OCI-LY1 (cell line): ENCODE results near the gene FBXW2.
A peak's percentile ranks its signal among the peaks of the same experiment; 100 is the strongest.

Experiments used
- H2AFZ ChIP-seq: fragments of 200-600 bp; sonication (generic), shearing (Covaris generic); 2 replicates; pipeline ENCODE4 v1.6.0; 2014; ENCODE audit warnings: antibody characterized with exemption, mild to moderate bottlenecking, low read length
- H3F3A ChIP-seq: fragments of 200-600 bp; sonication (generic), shearing (Covaris generic); 2 replicates; pipeline ENCODE4 v1.6.0; 2014; ENCODE audit warnings: mild to moderate bottlenecking, antibody characterized with exemption, low read length, moderate library complexity; ENCODE audit not compliant: insufficient read depth
- H3K27ac ChIP-seq: fragments of 200-600 bp; sonication (generic); 2 replicates; pipeline ENCODE4 v1.5.1; 2014; ENCODE audit warnings: low read length, mixed run types, mild to moderate bottlenecking, low read depth; ENCODE audit not compliant: poor library complexity, severe bottlenecking
- H3K27me3 ChIP-seq: fragments of 200-600 bp; sonication (generic); 2 replicates; pipeline ENCODE4 v1.6.0; 2014; ENCODE audit warnings: antibody characterized with exemption, mild to moderate bottlenecking, low read length, moderate library complexity; ENCODE audit not compliant: insufficient read depth
- H3K36me3 ChIP-seq: fragments of 200-600 bp; sonication (generic); 2 replicates; pipeline ENCODE4 v1.6.1; 2014; ENCODE audit warnings: mild to moderate bottlenecking, antibody characterized with exemption, low read length, moderate library complexity, mixed read lengths; ENCODE audit not compliant: insufficient read depth
- H3K4me1 ChIP-seq: fragments of 200-600 bp; sonication (generic); 2 replicates; pipeline ENCODE4 v1.5.1; 2014; ENCODE audit warnings: mild to moderate bottlenecking, low read length, moderate library complexity; ENCODE audit not compliant: insufficient read depth, severe bottlenecking
- H3K4me2 ChIP-seq: fragments of 200-600 bp; sonication (generic), shearing (Covaris generic); 2 replicates; pipeline ENCODE4 v1.6.1; 2014; ENCODE audit warnings: low read length
- H3K4me3 ChIP-seq: fragments of 200-600 bp; sonication (generic); 2 replicates; pipeline ENCODE4 v1.5.1; 2014; ENCODE audit warnings: low read length, low read depth, mild to moderate bottlenecking, mixed read lengths; ENCODE audit not compliant: poor library complexity, severe bottlenecking
- H3K79me2 ChIP-seq: fragments of 200-600 bp; shearing (Covaris generic); 2 replicates; pipeline ENCODE4 v1.6.1; 2016; ENCODE audit warnings: mixed run types, low read length, mixed read lengths; ENCODE audit not compliant: insufficient read depth
- H3K9ac ChIP-seq: fragments of 200-600 bp; sonication (generic), shearing (Covaris generic); 2 replicates; pipeline ENCODE4 v1.6.1; 2014; ENCODE audit warnings: mild to moderate bottlenecking, low read length, mixed read lengths
- H3K9me2 ChIP-seq: fragments of 200-600 bp; sonication (generic), shearing (Covaris generic); 2 replicates; pipeline ENCODE4 v1.6.1; 2014; ENCODE audit warnings: low read depth, mild to moderate bottlenecking, low read length, mixed read lengths
- H3K9me3 ChIP-seq: fragments of 200-600 bp; shearing (Covaris generic); 2 replicates; pipeline ENCODE4 v1.6.1; 2014; ENCODE audit warnings: low read length, mixed read lengths
- H4K20me1 ChIP-seq: fragments of 200-600 bp; sonication (generic), shearing (Covaris generic); 2 replicates; pipeline ENCODE4 v1.6.0; 2016; ENCODE audit warnings: mild to moderate bottlenecking, low read length; ENCODE audit not compliant: insufficient read depth
- CTCF ChIP-seq: fragments of 200-600 bp; sonication (generic), shearing (Covaris generic); IDR thresholded peaks from 2 replicates; pipeline ENCODE4 v1.5.1; 2017; ENCODE audit warnings: mild to moderate bottlenecking, antibody characterized with exemption, low read length, moderate library complexity, mixed read lengths
- EZH2 ChIP-seq: fragments of 200-600 bp; sonication (generic), shearing (Covaris generic); IDR thresholded peaks from 2 replicates; pipeline ENCODE4 v1.8.0; 2017; ENCODE audit warnings: borderline replicate concordance, mixed run types, mild to moderate bottlenecking, antibody characterized with exemption, low read length, moderate library complexity, mixed read lengths

Gene FBXW2

GRCh38 chr9:120717176-120717575 is 76.0 kb downstream of the FBXW2 start:
- Histone ChIP-seq H4K20me1 (no peaks in the 10 kb centered on the region), H3K9me3 (no peaks in the 10 kb centered on the region), H3K4me3 (no peak overlapping the region), H3K4me1 (peaks cover 29% of the 10 kb centered on the region), H3K9ac (no peak overlapping the region), H3K4me2 (no peak overlapping the region), H3K27ac (no peak overlapping the region), H3F3A (no peaks in the 10 kb centered on the region), H3K9me2 (no peaks in the 10 kb centered on the region), H3K27me3 (no peaks in the 10 kb centered on the region), H3K79me2 (no peaks in the 10 kb centered on the region), H2AFZ (no peak overlapping the region), H3K36me3 (no peaks in the 10 kb centered on the region)
- no peak for TF ChIP-seq EZH2
- no peak for TF ChIP-seq CTCF

- Histone ChIP-seq H3K4me3 (no peak overlapping the region), H3K9me2 (no peaks in the 10 kb centered on the region), H3K36me3 (no peaks in the 10 kb centered on the region), H3K4me2 (no peak overlapping the region), H3K27ac (no peak overlapping the region), H3K79me2 (0 out of 2 replicates have a peak, but pooled peaks cover under 1% of the 10 kb centered on the region), H3K9me3 (no peaks in the 10 kb centered on the region), H3K4me1 (peaks cover 36% of the 10 kb centered on the region), H3K9ac (no peak overlapping the region), H4K20me1 (no peaks in the 10 kb centered on the region), H3K27me3 (no peaks in the 10 kb centered on the region), H2AFZ (no peak overlapping the region), H3F3A (no peaks in the 10 kb centered on the region)
- TF ChIP-seq CTCF (no peak), EZH2 (no peak)
These were observed 76.7 kb downstream of the FBXW2 start for GRCh38 chr9:120716483-120716882.

DNA sequence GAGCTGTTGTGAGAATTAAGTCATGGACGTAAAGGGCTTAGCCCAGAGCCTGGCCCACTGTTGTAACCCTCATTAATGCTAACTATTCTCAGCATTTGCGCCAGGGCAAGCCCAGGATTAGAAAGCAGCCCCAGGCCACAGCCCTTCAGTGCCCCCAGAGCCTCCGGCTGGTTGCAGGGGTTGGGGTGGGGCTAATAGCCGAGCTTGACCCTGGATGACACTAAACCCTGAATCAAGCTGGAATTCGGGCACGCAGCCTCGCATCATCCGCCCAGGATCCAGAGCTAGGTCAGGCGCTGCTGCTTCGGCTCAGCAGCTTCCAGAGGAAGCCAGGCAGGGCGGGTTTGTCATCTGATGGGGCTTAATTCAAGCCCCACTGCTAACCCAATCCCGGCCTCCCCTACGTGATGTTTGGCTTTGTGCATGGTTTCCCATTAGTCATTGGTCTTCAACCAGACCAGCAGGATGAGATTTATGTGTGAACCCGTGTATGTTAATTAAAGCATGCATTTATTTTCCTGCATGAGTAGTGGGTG is 77.8 kb downstream of the FBXW2 start:
- Histone ChIP-seq H3K79me2 (0 out of 2 replicates have a peak, but pooled peaks cover 10% of the 10 kb centered on the region), H3K27ac (peak overlapping the region; percentile 29), H4K20me1 (no peaks in the 10 kb centered on the region), H3K4me3 (peak overlapping the region; percentile 84), H3K27me3 (no peaks in the 10 kb centered on the region), H3K9ac (peak overlapping the region; percentile 93), H3K4me2 (peak overlapping the region; percentile 88), H3K36me3 (no peaks in the 10 kb centered on the region), H2AFZ (no peak overlapping the region), H3K4me1 (peaks cover 46% of the 10 kb centered on the region), H3K9me2 (no peaks in the 10 kb centered on the region), H3K9me3 (no peaks in the 10 kb centered on the region), H3F3A (no peaks in the 10 kb centered on the region)
- TF ChIP-seq EZH2 (no peak), CTCF (no peak)
